ENCODE data around the gene DENND4A.

GRCh38 chr15:65816441-65816840 lies 24.3 kb upstream of the DENND4A start:
- no peak for TF ChIP-seq CTCF (IDR thresholded peaks at IDR 0.05)
- TF ChIP-seq EP300 (IDR thresholded peaks at IDR 0.05), result no peak
